HepG2 (cell line): Measurements from ENCODE around the gene ELL. TPM values are rescaled to one million over a fixed set of nuclear protein-coding genes. Genes with fewer than 3 reads are reported as not detected.

Experiments
- ADNP ChIP-seq: sonication (generic); formaldehyde crosslinking; IDR thresholded peaks from 2 replicates; pipeline ENCODE4 v1.4.0; 2020; ENCODE audit warnings: missing genetic modification reagents
- ARID4A ChIP-seq: sonication (generic); formaldehyde crosslinking; IDR thresholded peaks from 2 replicates; pipeline ENCODE4 v1.5.0; 2020; ENCODE audit warnings: mild to moderate bottlenecking, missing genetic modification reagents, borderline replicate concordance
- CCAR2 ChIP-seq: fragments of 200-400 bp; formaldehyde crosslinking; optimal IDR thresholded peaks from 2 replicates; pipeline ENCODE3; 2018; ENCODE audit warnings: low read depth, mild to moderate bottlenecking, low read length, moderate library complexity
- FLYWCH1 ChIP-seq: sonication (generic); formaldehyde crosslinking; IDR thresholded peaks from 2 replicates; pipeline ENCODE4 v1.8.1; 2023; ENCODE audit warnings: mild to moderate bottlenecking, missing genetic modification reagents
- FOXO1 ChIP-seq: sonication (generic); formaldehyde crosslinking; IDR thresholded peaks from 2 replicates; pipeline ENCODE4 v1.4.0; 2020; ENCODE audit warnings: missing genetic modification reagents
- GRHL1 ChIP-seq: sonication (generic); formaldehyde crosslinking; conservative IDR thresholded peaks from 2 replicates; pipeline ENCODE4 v1.8.0; 2022; ENCODE audit warnings: missing genetic modification reagents
- IRF9 ChIP-seq: sonication (generic); formaldehyde crosslinking; IDR thresholded peaks from 2 replicates; pipeline ENCODE4 v1.8.0; 2022; ENCODE audit warnings: missing genetic modification reagents, mild to moderate bottlenecking, borderline replicate concordance
- KLF16 ChIP-seq, 2 experiments: sonication (generic) in 1 of 2; formaldehyde crosslinking in 1 of 2; IDR thresholded peaks; 2 replicates each; pipeline versions ENCODE4 v1.6.1 to v1.8.0; 2016 to 2023; ENCODE audit warnings: missing genetic modification reagents in 2 of 2, missing compliant biosample characterization in 1 of 2
- MTF2 ChIP-seq: sonication (generic); formaldehyde crosslinking; IDR thresholded peaks from 2 replicates; pipeline ENCODE4 v1.5.0; 2020; ENCODE audit warnings: missing genetic modification reagents, borderline replicate concordance
- NFKB2 ChIP-seq: sonication (generic); formaldehyde crosslinking; IDR thresholded peaks from 2 replicates; pipeline ENCODE4 v1.4.0; 2020; ENCODE audit warnings: missing genetic modification reagents, borderline replicate concordance
- NR0B2 ChIP-seq: sonication (generic); formaldehyde crosslinking; IDR thresholded peaks from 2 replicates; pipeline ENCODE4 v1.4.0; 2020; ENCODE audit warnings: mild to moderate bottlenecking, missing genetic modification reagents
- ZNF18 ChIP-seq: sonication (generic); formaldehyde crosslinking; IDR thresholded peaks from 2 replicates; pipeline ENCODE4 v1.8.0; 2022; ENCODE audit warnings: mild to moderate bottlenecking, missing genetic modification reagents; ENCODE audit not compliant: insufficient replicate concordance
- ZNF30 ChIP-seq: sonication (generic); formaldehyde crosslinking; IDR thresholded peaks from 2 replicates; pipeline ENCODE4 v1.5.0; 2020; ENCODE audit warnings: mild to moderate bottlenecking, missing genetic modification reagents
- ZNF354B ChIP-seq: sonication (generic); formaldehyde crosslinking; IDR thresholded peaks from 2 replicates; pipeline ENCODE4 v1.8.0; 2022; ENCODE audit warnings: mild to moderate bottlenecking, missing genetic modification reagents
- ZNF414 ChIP-seq: sonication (generic); formaldehyde crosslinking; IDR thresholded peaks from 2 replicates; pipeline ENCODE4 v1.5.0; 2020; ENCODE audit warnings: missing genetic modification reagents
- ZNF564 ChIP-seq: sonication (generic); formaldehyde crosslinking; IDR thresholded peaks from 2 replicates; pipeline ENCODE4 v1.8.1; 2023; ENCODE audit warnings: mild to moderate bottlenecking, missing genetic modification reagents
- ZNF567 ChIP-seq: sonication (generic); formaldehyde crosslinking; IDR thresholded peaks from 2 replicates; pipeline ENCODE4 v1.8.1; 2023; ENCODE audit warnings: mild to moderate bottlenecking, missing genetic modification reagents, borderline replicate concordance
- ZNF580 ChIP-seq: IDR thresholded peaks from 2 replicates; pipeline ENCODE4 v1.6.1; 2016; ENCODE audit warnings: low read depth, borderline replicate concordance
- ZNF747 ChIP-seq: sonication (generic); formaldehyde crosslinking; IDR thresholded peaks from 2 replicates; pipeline ENCODE4 v1.8.1; 2023; ENCODE audit warnings: missing genetic modification reagents, mild to moderate bottlenecking, borderline replicate concordance
- polyA plus RNA-seq, 8 experiments: library from polyadenylated mRNA; depleted of rRNA in 3 of 8; stranded (reverse) in 7 of 8; unstranded in 1 of 8; fragments of >200 nt; fragmentation: Illumina TruSeq in 4 of 8; extraction: Trizol in 4 of 8; gene quantifications; 2 replicates each; pipeline versions ENCODE4 v1.2.1 to v1.2.3, GENCODE V29; 2011 to 2016; ENCODE audit warnings: low read depth in 4 of 8, missing spikeins in 1 of 8, mixed read lengths in 1 of 8; ENCODE audit not compliant: insufficient read depth in 1 of 8
- total RNA-seq, 5 experiments: library from RNA; depleted of rRNA; stranded (reverse); fragments of >200 nt; fragmentation: Illumina TruSeq; extraction: Trizol; gene quantifications; 2 replicates each; pipeline ENCODE4 v1.2.3, GENCODE V29; 2016; ENCODE audit warnings: low read depth in 1 of 5

ELL gene
- total and polyA plus RNA-seq, 2 of the 13 experiments (the other 11 are each of a cell fraction or from before 2014, with no cell fraction given): 3.7 to 5.4 TPM

- TF ChIP-seq ARID4A (CRISPR knock-in tag) (peak; percentile 64; the same call in 1 of the 2 replicates), ZNF580 (CRISPR knock-in tag) (peak; percentile 51; the same call in 1 of the 2 replicates), IRF9 (CRISPR knock-in tag) (no peak), ZNF564 (no peak), NFKB2 (CRISPR knock-in tag) (peak; percentile 27; the same call in 1 of the 2 replicates), ADNP (CRISPR knock-in tag) (no peak), CCAR2 (no peak), ZNF414 (CRISPR knock-in tag) (no peak), ZNF567 (CRISPR knock-in tag) (no peak), FOXO1 (peak; percentile 75), MTF2 (CRISPR knock-in tag) (no peak), ZNF747 (CRISPR knock-in tag) (0 out of 2 replicates have a peak, but pooled peaks have one; percentile 24), ZNF354B (CRISPR knock-in tag) (no peak), FLYWCH1 (CRISPR knock-in tag) (no peak), ZNF30 (CRISPR knock-in tag) (no peak), GRHL1 (CRISPR knock-in tag) (no peak), NR0B2 (CRISPR knock-in tag) (no peak), ZNF18 (CRISPR knock-in tag) (peak; percentile 34), KLF16 (CRISPR knock-in tag; IDR thresholded peaks at IDR 0.05) (peak in 1 of 2 experiments; percentile 48; a peak in 1 of 4 replicates)
Observed at GRCh38 chr19:18518639-18519038, 3.2 kb downstream of the ELL start (continued).
